NCI-H1694 treated with DMSO at 0.1 percent for 48 hours (cell line): ENCODE data around the gene GAD1.

Experiments
- DNase-seq: peaks from one replicate; lab custom pipeline; 2025; lab: John Stamatoyannopoulos, UW

GAD1 gene

DNA sequence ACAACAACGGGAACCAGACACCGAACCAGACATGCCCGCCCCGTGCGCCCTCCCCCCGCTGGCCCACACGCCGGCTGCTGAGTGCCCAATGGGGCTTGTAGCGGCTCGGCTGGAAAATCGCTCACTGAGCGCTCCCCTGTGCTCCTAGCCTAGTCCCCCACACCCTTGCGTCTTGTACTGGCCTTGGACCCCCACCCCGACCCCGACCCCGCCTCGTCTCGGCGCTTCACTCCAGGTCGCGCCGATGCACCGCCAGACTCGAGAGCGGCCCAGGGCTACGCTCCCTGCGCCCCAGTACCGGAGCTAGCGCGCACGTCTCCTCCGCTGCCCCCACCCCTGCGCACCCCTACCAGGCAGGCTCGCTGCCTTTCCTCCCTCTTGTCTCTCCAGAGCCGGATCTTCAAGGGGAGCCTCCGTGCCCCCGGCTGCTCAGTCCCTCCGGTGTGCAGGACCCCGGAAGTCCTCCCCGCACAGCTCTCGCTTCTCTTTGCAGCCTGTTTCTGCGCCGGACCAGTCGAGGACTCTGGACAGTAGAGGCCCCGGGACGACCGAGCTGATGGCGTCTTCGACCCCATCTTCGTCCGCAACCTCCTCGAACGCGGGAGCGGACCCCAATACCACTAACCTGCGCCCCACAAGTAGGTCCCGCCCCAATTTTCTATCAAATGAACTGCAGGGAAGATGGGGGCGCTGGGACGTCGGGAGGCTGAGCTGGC lies 1.5 kb downstream of the GAD1 start:
- no peak for DNase-seq

DNA sequence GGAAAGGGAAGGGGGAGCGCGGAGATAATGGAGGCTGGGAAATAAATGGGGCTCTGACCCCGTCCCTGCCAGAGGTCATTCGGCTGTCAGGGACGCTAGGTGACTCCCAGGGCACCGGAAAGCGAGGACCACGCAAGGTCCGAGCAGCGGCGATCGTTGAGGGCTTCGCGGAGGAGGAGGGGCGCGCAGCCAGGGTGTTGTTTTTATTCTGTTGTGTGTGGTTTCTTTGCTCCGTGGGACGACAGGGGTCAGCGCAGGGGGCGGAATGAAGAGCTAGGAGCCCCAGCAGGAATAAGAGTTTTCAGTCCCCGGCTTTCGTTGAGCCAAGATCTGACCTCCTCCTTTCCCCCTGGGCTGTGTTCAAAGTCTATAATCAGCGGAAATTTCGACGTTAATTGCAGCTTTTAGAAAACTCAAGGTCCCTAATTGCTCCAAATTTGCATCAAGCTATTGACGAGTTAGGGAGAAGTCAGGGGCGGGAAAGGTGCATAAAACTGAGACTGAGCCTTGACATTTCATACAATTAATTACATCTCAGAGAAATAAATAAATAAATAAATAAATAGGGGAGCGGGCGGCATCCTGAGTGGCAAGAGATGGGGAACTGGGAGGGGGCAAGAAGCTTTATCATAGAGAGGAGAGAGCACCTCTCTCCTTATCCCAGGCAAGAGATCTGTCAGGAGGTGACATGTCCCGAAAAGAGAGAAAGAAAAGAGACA lies 2.2 kb downstream of the GAD1 start:
- DNase-seq, result no peak

DNA sequence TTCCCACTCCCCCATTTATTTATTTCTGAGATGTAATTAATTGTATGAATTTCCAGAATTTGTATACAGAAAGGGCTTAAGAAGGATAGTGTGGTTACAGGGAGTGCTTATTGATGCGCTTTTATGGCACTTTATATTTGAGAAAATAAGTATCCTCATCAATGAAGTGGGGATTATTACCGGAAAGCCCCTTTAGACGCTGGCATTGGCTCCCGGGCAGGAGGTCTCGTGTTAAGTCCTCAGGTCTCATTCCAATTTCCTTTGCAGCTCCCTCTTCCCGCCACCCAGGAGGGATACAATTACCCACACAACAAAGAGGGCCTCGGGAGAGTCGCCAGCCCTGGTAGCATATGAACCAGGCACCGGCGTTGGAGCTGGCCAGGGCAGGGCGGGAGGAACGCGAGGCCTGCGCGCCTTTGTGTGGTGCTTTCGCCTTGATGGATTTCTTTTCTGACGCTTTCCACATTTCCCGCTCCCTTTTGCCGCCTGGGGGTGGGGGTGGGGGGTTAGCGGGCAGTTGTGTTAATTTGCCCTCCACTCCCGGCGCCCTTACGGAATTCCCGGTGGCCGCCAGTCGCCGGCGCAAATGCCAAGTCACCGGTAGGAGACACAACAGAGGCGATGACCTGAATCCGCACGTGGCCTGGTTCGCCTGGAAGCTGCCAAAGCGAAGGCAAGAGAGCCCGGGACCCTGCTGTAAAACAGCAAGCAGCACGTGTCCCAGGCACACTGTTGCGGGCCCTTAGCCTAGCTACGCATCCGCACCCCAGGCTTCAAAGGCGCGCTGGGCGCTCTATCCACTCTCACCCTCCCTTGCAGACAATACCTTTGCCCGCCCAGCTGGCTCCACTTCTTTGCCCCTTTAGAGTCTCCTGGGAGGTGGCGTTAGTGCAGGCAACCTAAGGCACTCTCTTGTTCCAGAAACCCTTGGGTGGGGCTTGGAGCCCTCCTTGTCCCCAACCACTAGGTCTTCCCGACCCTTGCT lies 3.3 kb downstream of the GAD1 start:
- no peak for DNase-seq

DNA sequence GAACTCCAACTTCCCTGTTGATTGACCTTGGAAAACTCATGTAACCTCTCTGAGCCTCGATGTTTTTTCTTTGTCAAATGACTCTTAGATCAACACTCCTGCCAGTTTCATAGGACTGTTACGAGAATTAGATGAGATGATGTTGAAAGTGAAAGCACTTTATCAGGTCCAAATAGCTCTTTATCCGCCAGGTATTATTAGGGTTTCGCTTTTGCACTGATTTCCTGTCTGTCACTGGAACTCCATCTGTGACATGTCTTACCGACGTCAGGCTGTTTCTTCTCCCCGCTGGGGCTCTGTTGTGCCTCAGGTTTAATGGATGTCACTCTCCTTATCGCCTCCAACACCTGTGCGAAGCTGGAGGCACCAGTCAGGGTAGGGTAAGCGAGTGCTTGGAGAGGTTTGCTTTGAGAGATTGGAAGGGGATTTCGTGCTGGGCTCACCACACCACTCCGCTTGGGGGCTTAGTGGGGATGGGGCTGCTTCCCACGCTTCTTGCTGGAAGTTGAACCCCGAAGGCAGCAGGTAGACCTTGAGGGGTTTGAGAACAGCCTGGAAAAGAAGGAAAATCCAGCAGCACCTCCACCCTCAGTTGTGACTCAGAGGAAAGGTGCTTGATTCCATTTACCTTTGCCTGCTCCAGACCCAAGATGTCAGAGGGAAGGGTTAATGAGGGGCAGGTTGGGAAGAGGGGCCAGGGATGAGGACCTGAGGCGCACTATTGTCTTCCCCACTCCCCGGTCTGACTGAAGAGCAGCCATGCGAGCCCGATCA lies 4.3 kb downstream of the GAD1 start:
- no peak for DNase-seq

DNA sequence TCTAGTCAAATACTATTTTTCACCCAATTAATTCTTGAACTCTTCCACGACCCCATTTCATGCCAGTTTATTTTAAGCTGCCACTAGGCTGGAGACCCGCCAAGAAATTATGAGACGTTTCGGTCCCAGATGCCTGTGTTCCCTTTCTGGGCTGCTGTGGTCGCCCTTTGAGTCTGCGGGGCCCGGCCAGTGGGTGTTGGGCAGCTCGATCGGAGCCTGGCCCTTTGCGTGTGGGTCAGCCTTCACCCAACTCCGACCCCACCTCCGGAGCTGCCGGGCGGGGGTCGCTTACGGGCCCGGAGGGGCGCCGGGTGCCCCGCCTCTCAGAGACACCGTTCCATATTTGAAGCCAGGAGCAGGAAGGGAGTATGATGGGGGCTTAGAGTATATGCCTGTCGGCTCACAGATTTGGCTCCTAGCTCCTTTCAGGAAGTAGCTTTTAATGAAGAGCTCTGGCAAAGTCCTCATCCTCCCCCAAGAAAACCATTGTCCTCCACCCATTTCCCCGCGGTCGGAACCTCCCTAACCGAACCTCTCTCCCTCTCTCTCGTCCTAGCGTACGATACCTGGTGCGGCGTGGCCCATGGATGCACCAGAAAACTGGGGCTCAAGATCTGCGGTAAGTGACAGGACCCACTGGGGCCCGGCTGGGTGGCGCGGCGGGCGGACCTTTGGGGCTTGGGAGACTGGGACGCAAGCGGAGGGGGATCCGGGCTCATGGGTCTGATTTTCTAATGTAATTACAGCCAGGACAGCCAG lies 5.0 kb downstream of the GAD1 start:
- peak; percentile 76 for DNase-seq

DNA sequence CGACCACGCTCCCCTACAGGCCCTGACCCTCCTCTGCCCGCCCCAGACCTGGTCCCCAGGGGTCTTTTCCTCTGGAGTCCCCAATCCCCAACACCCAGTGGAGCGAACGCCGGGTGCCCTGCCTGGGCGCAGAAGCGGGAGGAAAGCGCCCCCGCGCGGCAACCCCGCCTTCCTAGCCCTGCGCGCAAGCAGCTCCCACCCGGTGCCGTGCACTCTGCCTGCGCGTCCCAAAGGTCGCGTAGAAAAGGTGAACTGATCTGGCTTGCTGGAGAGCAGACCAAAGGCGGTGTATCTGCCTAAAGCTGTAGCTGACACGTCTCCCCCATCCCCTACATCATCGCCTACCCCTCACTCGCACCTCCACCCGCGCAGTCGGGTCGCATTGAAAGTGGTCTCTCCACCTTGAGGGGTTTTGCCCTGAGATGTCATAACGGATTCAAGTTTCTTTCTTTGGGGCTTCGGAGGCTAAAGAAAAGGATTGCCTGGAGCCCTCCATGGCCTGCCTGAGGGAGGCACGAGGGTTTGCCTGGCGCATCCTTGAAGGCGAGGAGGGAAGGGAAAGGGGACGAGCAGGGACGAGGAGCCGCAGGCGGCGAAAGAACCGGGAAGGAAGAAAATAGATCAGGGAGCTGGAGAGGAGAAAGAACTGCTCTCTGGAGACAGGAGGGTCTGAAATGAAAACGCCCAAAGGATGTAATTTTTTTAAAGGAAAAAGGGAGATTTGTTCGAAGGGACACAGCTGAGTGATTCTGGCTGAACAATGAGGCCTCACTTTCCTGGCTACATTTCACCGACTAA lies 5.8 kb downstream of the GAD1 start:
- no peak for DNase-seq

DNA sequence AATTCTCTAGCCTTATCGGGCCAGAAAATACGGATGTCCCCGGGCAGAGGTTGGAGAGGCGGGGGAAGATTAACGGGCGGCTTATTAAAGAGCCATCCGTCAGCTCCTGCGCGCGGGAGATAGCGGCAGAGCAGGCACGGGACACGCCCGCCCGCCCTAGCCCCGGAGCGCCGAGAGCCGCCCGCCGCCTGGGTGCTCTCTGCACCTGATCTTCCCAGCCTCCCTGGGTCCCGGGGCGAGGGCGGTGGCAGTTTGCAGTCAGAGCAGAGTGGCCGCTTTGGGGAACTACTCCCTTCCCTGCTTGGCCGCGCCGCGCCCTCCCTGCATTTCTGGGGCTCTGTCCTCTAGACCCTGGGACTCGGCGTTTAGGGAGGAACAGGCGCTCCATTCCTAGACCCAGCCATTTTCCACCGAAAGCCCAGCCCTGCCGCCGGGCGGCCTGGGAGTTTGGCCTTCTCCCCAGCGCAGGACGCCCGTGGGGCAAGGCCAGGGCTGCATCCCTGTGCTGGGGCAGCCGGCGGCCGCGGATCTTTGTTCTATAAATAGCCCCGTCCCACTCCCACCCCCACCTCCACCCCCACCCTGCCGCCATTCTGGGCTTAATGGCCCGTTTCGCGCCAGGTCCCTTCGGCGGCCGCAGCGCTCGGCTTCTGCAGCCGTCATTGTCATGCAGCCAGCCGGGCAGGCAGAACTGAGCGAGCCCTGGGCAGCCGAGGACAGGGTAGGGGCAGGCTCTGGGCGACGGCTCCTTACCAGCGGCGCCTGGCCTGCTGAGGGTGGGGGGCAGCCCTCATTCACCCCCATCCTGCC lies 6.6 kb downstream of the GAD1 start:
- DNase-seq, result no peak

DNA sequence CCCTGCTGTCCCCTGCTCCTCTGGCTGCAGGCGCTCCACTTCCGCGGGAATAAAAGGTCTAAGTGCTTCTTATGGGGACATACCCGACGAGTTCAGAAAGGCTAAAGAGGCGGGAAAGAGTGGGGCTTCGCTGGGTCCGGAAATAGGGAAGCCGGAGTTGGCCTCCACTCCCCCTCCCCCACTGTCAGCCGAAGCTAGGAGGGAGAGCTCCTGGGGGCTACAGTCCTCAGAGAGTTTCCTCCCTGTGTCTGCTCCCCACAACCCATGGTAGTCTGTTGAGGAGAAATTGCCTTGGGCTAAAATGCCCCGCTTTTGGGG lies 7.2 kb downstream of the GAD1 start:
- DNase-seq, result no peak

DNA sequence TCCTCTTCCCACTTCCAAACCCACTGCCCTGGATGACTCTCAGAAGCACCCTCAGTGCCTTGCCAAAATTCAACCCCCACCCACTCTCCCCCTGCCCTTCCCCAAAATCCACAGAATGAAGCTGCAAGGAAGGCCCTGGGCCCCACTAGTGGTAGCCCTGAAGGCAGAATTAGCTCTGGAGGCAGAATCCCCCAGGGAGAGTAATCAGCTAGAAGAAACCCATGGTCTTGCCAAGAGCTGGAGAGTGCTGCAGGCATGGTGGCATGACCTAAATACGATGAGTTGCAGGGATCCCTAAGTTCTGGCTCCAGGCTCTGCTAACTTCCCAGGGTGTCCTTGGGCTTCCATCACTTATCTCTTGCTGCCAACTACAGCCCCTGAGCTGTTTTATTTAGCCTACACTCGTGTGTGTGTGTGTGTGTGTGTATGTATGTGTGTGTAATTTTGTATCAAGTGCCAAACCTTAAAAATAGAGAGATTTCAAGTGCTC lies 7.9 kb downstream of the GAD1 start:
- no peak for DNase-seq

DNA sequence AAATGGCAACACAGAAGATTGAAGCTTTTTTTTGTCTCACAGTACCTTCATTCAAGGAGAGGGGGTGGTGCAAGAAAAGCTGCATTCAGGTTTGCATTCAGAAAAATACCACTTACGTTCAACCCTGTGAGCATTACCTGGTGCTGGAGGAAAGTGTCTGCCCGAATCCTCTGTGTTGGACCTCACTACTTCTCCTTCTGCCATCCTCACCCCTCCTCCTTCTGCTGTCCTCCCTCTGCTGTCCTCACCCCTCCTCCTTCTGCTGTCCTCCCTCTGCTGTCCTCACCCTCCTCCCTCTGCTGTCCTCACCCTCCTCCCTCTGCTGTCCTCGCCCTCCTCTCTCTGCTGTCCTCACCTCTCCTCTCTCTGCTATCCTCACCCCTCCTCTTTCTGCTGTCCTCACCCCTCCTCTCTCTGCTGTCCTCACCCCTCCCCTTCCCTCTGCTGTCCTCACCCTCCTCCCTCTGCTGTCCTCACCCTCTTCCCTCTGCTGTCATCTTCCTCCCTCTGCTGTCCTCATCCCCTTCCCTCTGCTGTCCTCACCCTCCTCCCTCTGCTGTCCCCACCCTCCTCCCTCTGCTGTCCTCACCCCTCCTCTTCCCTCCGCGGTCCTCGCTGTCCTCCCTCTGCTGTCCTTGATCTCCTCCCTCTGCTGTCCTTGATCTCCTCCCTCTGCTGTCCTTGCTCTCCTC lies 11.3 kb downstream of the GAD1 start:
- DNase-seq, result no peak

DNA sequence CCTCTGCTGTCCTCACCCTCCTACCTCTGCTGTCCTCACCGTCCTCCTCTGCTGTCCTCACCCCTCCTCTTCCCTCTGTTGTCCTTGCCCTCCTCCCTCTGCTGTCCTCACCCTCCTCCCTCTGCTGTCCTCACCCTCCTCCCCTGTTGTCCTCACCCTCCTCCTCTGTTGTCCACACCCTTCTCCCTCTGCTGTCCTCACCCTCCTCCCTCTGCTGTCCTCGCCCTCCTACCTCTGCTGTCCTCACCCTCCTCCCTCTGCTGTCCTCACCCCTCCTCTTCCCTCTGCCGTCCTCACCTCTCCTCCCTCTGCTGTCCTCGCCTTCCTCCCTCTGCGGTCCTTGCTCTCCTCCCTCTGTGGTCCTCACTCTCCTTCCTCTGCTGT lies 11.8 kb downstream of the GAD1 start:
- DNase-seq, result no peak

DNA sequence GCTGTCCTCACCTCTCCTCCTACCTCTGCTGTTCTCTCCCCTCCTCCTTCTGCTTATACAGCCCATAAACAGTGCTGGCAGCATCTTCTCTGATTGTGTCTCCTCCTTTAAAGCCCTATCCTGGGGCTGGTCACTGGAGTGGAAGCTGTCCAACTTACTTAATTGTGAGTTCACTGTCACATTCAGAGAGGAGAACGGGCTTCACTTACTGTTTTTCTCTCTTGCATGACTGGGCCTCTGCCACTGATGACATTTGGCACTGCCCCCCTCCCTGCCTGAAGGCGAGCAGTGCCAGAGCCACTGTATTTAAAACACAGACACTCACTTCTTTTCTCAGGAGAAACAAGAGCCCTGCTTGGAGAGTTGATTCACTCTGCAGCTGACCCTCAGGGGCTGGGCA lies 12.3 kb downstream of the GAD1 start:
- no peak for DNase-seq

DNA sequence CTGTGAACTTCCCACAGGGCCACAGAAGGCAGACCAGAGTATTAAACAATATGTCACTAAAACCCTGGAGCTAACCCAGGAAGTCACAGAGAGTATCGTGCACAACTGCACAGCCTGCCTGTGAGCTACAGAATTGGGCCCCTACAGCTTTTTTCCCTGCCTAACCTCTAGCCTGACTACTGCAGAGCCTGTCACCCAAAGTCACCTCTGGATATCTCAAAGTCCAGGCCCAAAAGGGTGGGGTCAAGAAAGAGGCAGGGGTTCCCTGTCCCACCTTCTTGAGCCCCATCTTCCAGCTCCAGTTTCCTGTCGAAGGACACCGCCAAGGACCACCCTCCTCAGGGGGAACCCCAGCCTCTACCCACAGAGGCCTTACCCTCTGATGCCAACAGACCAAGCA lies 13.5 kb downstream of the GAD1 start:
- no peak for DNase-seq

DNA sequence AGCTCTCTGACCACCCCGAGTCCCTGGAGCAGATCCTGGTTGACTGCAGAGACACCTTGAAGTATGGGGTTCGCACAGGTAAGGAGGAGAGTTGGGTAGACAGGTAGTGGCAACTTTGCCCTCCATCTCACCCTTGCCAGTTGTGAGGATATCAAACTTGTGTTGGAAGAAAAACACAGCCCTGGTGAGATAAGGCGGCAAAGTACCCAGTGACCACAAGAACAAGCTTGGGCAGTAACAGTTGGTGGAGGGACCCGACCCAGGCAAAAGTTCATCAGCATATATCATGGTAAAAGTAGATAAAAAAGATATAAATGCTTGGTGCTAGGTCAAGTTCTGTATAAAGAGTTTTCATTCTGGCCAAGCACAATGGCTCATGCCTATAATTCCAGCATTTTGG lies 14.4 kb downstream of the GAD1 start:
- no peak for DNase-seq

DNA sequence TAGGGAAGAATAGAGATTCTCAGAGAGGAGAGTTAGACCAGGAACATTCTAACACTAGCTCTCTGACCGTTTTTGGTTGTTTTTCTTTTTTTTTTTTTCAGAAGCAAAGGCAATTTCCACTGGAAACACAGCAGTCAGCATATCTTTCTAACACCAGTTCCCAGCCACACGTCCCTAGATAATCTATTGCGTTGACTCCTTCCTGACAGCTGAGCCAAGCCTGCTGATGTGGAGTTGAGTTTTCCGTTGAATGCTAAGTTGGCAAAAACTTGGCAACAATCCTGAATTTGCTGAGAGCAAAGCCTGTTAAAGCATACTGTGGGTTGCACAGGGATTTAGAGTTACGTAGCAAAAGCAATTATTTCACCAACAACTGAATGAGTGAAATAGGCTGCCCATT lies 19.3 kb downstream of the GAD1 start:
- DNase-seq, result no peak

DNA sequence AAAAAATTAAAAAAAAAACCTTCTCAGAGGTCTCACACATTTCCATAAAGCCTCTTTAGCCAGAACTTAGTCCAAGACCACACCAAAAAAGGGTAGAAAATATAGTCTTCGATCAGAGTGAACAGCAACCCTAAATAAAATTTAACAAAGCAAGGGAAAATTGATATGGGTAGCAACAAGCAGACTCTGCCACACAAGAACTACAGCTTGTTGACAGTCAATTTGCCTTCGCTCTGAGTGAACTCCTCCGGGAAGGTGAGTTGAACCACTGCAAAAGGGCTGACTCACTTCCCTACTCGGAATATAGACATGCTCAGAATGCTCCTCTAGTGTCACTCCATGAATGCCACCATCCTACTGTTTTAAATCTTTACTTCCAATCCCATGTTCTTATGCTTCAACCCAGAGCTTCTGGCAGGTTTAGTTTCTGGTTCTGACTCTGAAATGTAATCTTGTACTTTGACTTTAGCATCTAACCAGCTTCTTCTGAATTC lies 24.1 kb downstream of the GAD1 start:
- no peak for DNase-seq

DNA sequence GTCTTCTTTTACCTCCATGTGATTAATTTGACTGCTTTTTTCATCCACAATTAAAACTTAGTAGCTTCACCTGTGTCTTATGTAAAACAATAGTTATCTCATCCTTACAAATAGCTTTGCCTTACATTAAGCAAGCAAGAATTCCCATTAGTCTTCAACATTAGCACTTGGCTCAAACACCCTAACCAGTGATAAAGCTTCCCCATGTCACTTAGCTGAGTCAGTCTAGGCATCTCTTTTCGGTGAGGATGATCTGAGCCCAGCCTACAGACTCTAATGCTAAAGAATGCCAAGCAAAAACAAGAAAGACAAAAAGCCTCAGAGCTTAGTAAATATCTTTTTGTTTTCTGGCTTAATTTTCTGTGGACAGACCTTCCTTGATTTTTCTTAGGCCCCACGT lies 26.1 kb downstream of the GAD1 start:
- no peak for DNase-seq

DNA sequence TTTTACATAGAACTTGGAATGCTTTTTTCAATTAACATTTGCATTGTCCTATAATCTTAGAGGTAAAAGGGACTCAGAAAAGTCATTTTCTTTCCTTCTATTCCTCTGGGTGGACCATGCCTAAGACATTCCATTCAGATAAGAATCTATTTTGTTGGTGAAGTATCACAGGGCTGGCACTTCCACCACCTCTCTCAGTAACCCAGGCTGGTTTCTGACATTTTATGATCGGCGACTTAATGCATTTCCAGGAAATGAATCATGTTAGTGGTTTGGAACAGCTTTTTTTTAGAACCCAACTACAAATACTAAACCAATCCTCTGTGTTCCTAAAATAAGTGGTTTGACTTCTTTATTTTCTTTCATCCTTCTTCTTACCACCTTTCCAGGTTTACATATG lies 27.0 kb downstream of the GAD1 start:
- no peak for DNase-seq

DNA sequence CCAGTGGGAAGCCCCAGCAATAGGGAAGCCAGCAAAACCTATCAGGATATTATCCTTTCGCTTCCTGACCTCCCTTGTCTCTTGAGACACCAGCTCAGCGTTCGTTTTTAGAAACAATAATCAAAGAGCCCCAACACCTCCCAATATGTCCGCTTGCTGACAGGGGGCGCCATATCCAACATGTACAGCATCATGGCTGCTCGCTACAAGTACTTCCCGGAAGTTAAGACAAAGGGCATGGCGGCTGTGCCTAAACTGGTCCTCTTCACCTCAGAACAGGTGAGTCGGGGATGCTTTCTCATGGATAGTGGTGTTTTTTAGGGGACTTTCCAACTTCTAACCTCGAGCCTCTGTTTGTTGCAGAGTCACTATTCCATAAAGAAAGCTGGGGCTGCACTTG lies 28.7 kb downstream of the GAD1 start:
- no peak for DNase-seq
